Fibroblast of mammary gland (primary cell): ENCODE results near the gene RIN1.

Source experiments
- DNase-seq: peaks from one replicate; pipeline ENCODE4 v3.0.0-alpha.2; 2010; ENCODE audit warnings: low read depth
- H3K4me3 ChIP-seq: 2 replicates; pipeline ENCODE4 v1.5.1; 2011; ENCODE audit warnings: low read depth, mild to moderate bottlenecking, low read length, moderate library complexity; ENCODE audit not compliant: control insufficient read depth
- CTCF ChIP-seq: conservative IDR thresholded peaks from 2 replicates; pipeline ENCODE4 v1.5.1; 2011; ENCODE audit warnings: low read depth, low read length, inconsistent platforms; ENCODE audit not compliant: control insufficient read depth, insufficient read depth

Gene RIN1

GRCh38 chr11:66289548-66290329 is 46.5 kb downstream of the RIN1 start:
- no peak for TF ChIP-seq CTCF
- peak overlapping the region; percentile 64 for H3K4me3 ChIP-seq
- no peak for DNase-seq

GRCh38 chr11:66288671-66289547 is 47.3 kb downstream of the RIN1 start, which contains the start of gene YIF1A:
Gene YIF1A, minus strand, starts transcription at chr11:66289143. Its CDS starts 158 bp downstream, at chr11:66288985.
- H3K4me3 ChIP-seq = peak within 1 kb of the TSS; percentile 89
- TF ChIP-seq CTCF = no peak
- DNase-seq = peak; percentile 99

GRCh38 chr11:66287889-66288670 is 48.2 kb downstream of the RIN1 start:
- DNase-seq = no peak
- TF ChIP-seq CTCF = no peak
- peak overlapping the region; percentile 89 for H3K4me3 ChIP-seq

GRCh38 chr11:66287211-66287888 is 48.9 kb downstream of the RIN1 start:
- no peak for TF ChIP-seq CTCF
- peak overlapping the region; percentile 89 for H3K4me3 ChIP-seq

GRCh38 chr11:66286699-66287098 is 49.5 kb downstream of the RIN1 start:
- DNase-seq = no peak
- TF ChIP-seq CTCF = no peak
- no peak overlapping the region for H3K4me3 ChIP-seq

More at GRCh38 chr11:66287211-66287888, 48.9 kb downstream of the RIN1 start:
- DNase-seq = no peak
